CD4-positive, alpha-beta T cell treated with Interleukin-12 subunit alpha and Interleukin-12 subunit beta, for 1 hour (primary cell): Measurements from ENCODE around the gene PCF11.

ENCODE experiments used
- DNase-seq: peaks from one replicate; pipeline ENCODE4 v3.0.0-alpha.2; 2020

PCF11 gene

GRCh38 chr11:83152264-83152663 is 4.7 kb upstream of the PCF11 start:
- DNase-seq, result no peak

DNA sequence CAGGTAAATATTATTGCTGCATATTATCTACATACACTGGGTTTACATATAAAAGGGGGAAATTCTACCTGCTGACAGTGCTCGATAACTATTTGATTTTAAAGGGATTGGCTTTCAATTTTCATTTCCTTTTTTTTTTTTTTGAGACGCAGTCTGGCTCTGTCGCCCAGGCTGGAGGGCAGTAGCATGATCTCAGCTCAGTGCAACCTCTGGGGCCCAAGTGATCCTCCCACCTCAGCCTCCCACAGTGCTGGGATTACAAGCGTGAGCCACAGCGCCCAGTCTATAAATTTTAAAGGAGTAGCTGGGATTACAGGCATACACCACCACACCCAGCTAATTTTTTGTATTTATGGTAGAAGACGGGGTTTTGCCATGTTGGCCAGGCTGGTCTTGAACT is 3.2 kb upstream of the PCF11 start:
- DNase-seq, result no peak

- peak; percentile 99 for DNase-seq
Observed at GRCh38 chr11:83156144-83156995, 561 bp upstream of the PCF11 start.

- DNase-seq, result peak; percentile 57
Observed at GRCh38 chr11:83157594-83158356, 844 bp downstream of the PCF11 start.

DNA sequence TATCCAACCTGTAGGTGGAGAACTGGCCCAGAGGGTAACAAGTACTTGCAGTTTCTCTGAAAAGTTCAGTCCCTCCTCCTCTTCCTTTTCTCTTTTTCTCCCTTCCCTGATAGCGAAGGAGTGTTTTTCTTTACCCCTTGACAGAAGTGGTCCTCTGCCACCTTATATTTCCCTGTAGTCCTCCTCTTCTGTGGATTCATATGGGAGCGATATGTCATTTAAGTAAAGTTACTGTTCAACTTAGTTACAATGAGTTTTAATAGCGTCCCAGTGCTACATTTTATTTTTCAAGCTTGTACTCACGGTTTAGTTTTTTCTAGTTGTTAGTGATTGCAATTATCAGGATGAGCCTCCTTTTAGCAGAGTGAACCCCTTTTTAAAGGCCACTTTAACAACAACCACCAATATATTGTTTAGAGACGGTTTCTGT is 1.4 kb downstream of the PCF11 start:
- DNase-seq, result no peak

- DNase-seq, result peak; percentile 30
Observed at GRCh38 chr11:83158965-83159901, 2.3 kb downstream of the PCF11 start.

DNA sequence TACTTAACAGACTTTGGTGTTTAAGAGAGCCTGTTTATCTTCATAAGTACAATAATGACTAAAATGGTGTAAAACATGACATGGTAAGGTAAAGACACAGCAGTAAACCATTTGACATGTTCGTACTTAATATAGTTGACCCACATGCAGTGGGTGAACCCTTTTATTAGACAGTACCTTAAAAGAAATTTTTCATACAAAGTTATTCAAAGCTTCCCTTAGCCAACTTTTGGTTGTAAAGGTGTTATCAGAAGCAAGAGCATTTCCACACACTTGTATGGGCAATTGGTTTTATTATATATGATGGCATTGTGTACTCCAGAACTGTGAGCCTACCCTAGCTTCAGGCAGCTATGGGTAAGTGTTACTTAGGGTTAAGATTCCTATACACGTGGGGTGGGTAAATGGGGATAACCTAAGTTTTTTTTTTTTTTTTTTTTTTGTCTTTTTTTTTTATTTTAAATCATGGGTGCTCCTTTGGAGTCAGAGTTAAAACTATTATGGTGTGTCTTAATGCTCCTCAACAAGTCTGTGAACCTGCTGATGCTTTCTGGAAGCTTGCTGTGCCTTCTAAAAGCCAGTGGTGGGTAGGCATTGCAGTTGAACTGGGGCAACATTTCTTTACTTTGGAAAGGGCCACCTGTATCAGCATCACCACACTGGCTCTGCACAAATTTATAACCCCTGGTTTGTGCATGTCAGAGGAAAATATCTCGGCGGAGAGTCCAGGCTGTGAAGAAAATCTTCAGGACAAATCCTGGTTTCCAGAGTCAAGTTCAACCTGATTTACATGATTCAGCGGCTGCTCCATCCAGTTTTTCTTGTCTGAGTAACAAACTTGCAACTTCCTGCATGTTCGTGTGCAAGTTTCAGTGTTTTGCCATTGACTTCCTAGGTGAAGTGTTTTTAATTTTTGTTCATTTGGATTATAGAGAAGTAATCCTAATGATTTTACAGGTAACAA is 3.3 kb downstream of the PCF11 start:
- peak; percentile 33 for DNase-seq

- no peak for DNase-seq
Observed at GRCh38 chr11:83161610-83162199, 4.8 kb downstream of the PCF11 start.

DNA sequence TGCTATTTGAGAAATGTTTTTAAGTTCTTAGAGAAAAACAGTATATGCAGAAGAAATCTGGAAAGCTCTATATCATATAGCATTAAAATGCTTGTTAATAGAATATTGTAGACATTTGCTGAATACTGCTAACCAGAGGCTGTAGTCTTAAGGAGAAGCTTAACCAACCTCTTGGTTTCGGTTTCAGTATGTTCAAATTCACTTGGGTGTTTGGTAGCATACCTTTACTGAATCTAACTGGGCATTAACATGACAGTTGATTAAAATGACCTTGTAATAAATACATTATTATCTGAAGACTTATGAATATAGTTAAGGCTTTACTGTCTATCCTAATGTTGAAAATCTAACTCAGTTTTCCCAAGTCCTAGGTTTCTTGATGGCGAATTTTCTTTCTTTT is 5.4 kb downstream of the PCF11 start:
- DNase-seq, result peak; percentile 48

DNA sequence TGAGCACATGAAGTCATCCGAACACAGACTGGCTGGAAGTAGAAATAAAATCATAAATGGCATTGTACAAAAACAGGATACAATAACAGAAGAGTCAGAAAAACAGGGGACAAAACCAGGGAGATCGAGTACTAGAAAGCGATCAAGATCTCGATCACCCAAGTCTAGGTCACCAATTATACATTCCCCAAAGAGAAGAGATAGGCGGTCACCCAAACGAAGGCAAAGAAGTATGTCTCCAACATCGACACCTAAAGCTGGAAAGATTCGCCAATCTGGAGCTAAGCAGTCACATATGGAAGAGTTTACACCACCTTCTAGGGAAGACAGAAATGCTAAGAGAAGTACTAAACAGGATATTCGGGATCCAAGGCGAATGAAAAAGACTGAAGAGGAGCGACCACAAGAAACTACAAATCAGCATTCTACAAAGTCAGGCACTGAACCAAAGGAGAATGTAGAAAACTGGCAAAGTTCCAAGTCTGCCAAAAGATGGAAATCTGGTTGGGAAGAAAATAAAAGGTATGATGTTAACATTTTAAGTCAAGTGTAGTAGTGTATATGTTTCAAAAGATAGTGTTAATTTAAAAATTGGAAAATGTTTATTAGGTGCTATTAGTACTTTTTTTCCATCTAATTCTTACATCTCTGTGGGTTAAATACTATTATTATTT is 9.4 kb downstream of the PCF11 start:
- no peak for DNase-seq

GRCh38 chr11:83168756-83169155 is 11.8 kb downstream of the PCF11 start:
- no peak for DNase-seq

- DNase-seq, result no peak
Observed at GRCh38 chr11:83170865-83171264, 13.9 kb downstream of the PCF11 start.

DNA sequence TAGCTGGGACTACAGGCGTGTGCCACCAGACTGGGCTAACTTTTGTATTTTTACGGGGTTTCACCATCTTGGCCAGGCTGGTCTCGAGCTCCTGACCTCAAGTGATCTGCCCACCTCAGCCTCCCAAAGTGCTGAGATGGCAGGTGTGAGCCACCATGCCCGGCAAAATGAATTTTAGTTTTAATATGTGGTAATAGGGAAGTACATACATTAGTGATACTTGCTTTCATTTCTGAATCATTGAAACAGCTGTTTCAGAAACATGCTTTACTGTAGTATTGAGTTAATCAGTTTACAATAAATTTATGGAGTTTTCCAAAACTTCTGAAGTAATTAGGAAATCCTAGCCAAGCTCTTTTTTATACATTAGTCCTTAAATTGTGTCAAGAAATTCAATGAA is 15.6 kb downstream of the PCF11 start:
- DNase-seq, result no peak

DNA sequence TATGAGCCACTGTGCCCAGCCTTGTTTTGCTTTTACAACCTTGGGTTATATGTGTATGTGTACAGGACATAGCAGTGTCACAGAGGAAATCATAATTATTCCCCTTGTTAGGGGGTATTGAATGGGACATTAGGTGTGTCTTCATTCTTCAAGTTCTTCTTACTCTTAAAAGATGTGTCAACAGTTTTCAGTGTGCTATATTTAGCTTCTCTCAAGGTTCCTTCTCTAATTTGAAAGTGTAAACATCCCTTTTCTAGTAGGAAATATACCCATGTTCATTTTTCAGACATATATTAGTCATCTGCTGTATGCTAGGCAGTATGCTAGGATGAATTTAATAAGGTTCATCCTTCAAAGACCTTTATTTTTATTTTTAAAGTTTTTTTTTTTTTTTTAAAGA is 17.1 kb downstream of the PCF11 start:
- DNase-seq, result no peak

- no peak for DNase-seq
Observed at GRCh38 chr11:83175815-83176214, 18.9 kb downstream of the PCF11 start.

GRCh38 chr11:83181815-83182214 is 24.9 kb downstream of the PCF11 start:
- DNase-seq, result no peak

DNA sequence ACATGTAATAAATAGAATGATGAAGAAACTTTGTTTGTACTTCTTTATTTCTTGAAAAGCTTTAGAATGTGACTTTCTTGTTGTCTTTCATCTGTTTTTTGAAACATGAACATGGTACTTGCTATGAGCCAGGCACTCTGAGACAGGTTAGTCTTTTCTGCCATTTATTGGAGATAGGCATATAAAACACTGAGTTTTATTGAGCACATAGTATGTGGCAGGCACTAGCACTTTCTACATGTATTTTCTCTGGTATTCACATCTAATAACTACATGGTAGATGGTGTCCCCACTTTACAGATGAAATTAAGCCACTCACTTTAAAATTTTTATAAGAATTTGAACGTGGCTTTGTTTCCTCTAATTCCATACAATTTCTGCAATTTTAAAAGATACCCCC is 28.8 kb downstream of the PCF11 start:
- DNase-seq, result no peak

- DNase-seq, result no peak
Observed at GRCh38 chr11:83187465-83187864, 30.5 kb downstream of the PCF11 start.

DNA sequence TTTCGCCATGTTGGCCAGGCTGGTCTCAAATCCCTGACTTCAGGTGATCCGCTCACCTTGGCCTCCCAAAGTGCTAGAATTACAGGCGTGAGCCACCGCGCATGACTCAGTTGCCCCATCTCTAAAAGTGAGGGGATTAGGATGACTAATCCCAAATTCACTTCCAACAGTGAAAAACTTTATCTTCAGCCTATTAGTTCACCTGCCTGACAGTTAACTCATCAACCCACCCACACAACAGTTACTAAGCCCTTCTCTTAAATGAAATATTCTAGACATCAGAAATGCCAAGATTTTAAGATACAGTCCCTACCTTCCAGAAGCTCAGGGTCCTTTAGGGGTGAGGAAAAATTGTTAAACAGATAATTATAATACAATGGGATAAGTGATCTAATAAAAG is 34.6 kb downstream of the PCF11 start:
- DNase-seq, result no peak

- DNase-seq, result no peak
Observed at GRCh38 chr11:83191986-83192385, 35.1 kb downstream of the PCF11 start.
